SK-N-SH (cell line): Measurements from ENCODE around the gene LPP. TPM values are rescaled to one million over a fixed set of nuclear protein-coding genes. Genes with fewer than 3 reads are reported as not detected.
A peak's percentile ranks its signal among the peaks of the same experiment; 100 is the strongest.

Source experiments
- CTCF ChIA-PET: fragments of 300-600, 350-600 bp; formaldehyde crosslinking; extraction: SDS; loops from one replicate; lab custom pipeline; 2021; lab: Yijun Ruan, JAX
- POLR2A ChIA-PET: fragments of 350-600 bp; sonication (Branson Sonifier 250); formaldehyde crosslinking; extraction: SDS; loops from one replicate; lab custom pipeline; 2020; ENCODE audit warnings: antibody characterized with exemption, inconsistent platforms; lab: Yijun Ruan, JAX
- DNase-seq: peaks from one replicate; pipeline ENCODE4 v3.0.0; 2012
- H2AFZ ChIP-seq: fragments of 200-600 bp; sonication (generic); 2 replicates; pipeline ENCODE4 v1.8.1; 2016; ENCODE audit warnings: antibody characterized with exemption, mild to moderate bottlenecking, low read depth
- H3F3A ChIP-seq: fragments of 200-600 bp; sonication (generic); replicated peaks from 2 replicates; pipeline ENCODE3; 2016; ENCODE audit warnings: antibody characterized with exemption, mild to moderate bottlenecking; ENCODE audit not compliant: insufficient read depth
- H3K27ac ChIP-seq, 2 experiments: fragments of 200-500 bp in 1 of 2; fragments of 200-600 bp in 1 of 2; sonication (Bioruptor generic) in 1 of 2; sonication (generic), shearing (Covaris generic) in 1 of 2; 2 replicates each; pipeline versions ENCODE4 v1.5.1 to v1.6.1; 2014 to 2016; ENCODE audit warnings: low read depth in 2 of 2, inconsistent platforms in 1 of 2, low read length in 1 of 2, mild to moderate bottlenecking in 1 of 2, mixed read lengths in 1 of 2
- H3K27me3 ChIP-seq: fragments of 200-600 bp; sonication (generic), shearing (Covaris generic); 2 replicates; pipeline ENCODE4 v1.6.1; 2016; ENCODE audit warnings: mixed run types; ENCODE audit not compliant: insufficient read depth
- H3K36me3 ChIP-seq, 2 experiments: fragments of 200-500 bp in 1 of 2; fragments of 200-600 bp in 1 of 2; sonication (Bioruptor generic) in 1 of 2; sonication (generic) in 1 of 2; replicated peaks in 1 of 2; 2 replicates each; pipeline versions ENCODE3 to v1.5.1; 2014 to 2016; ENCODE audit warnings: low read length in 1 of 2, mild to moderate bottlenecking in 1 of 2; ENCODE audit not compliant: insufficient read depth in 2 of 2, control insufficient read depth in 1 of 2
- H3K4me1 ChIP-seq, 2 experiments: fragments of 200-500 bp in 1 of 2; fragments of 200-600 bp in 1 of 2; sonication (Bioruptor generic) in 1 of 2; sonication (generic), shearing (Covaris generic) in 1 of 2; 2 replicates each; pipeline versions ENCODE4 v1.5.1 to v1.6.1; 2014 to 2016; ENCODE audit warnings: low read depth in 1 of 2, low read length in 1 of 2, mixed run types in 1 of 2; ENCODE audit not compliant: insufficient read depth in 2 of 2, control insufficient read depth in 1 of 2
- H3K4me2 ChIP-seq: fragments of 200-600 bp; sonication (generic), shearing (Covaris generic); 2 replicates; pipeline ENCODE4 v1.6.1; 2017; ENCODE audit warnings: mixed run types
- H3K4me3 ChIP-seq, 2 experiments: fragments of 200-500 bp in 1 of 2; fragments of 200-600 bp in 1 of 2; sonication (Bioruptor generic) in 1 of 2; sonication (generic), shearing (Covaris generic) in 1 of 2; 2 replicates each; pipeline versions ENCODE4 v1.5.1 to v1.8.1; 2014 to 2016; ENCODE audit warnings: low read depth in 2 of 2, inconsistent platforms in 1 of 2, low read length in 1 of 2, mild to moderate bottlenecking in 1 of 2, mixed read lengths in 1 of 2, moderate library complexity in 1 of 2
- H3K79me2 ChIP-seq: fragments of 200-600 bp; sonication (generic); 2 replicates; pipeline ENCODE4 v1.8.1; 2017; ENCODE audit warnings: mild to moderate bottlenecking; ENCODE audit not compliant: insufficient read depth
- H3K9ac ChIP-seq: fragments of 200-600 bp; sonication (generic); 2 replicates; pipeline ENCODE4 v1.6.1; 2017; ENCODE audit warnings: mixed run types
- H3K9me2 ChIP-seq: fragments of 200-600 bp; sonication (generic); 2 replicates; pipeline ENCODE4 v1.6.1; 2017; ENCODE audit warnings: mixed run types
- H3K9me3 ChIP-seq: fragments of 200-600 bp; sonication (generic); 2 replicates; pipeline ENCODE4 v1.6.1; 2017; ENCODE audit warnings: mixed run types, mild to moderate bottlenecking, moderate library complexity
- H4K20me1 ChIP-seq: fragments of 200-600 bp; sonication (generic); 2 replicates; pipeline ENCODE4 v1.6.1; 2017; ENCODE audit warnings: mild to moderate bottlenecking, mixed run types; ENCODE audit not compliant: insufficient read depth
- CHD2 ChIP-seq: fragments of 150-350 bp; IDR thresholded peaks from 2 replicates; pipeline ENCODE4 v1.6.1; 2018; ENCODE audit warnings: low read length; ENCODE audit not compliant: partially characterized antibody
- FOSL2 ChIP-seq: IDR thresholded peaks from 2 replicates; pipeline ENCODE4 v1.4.0; 2012; ENCODE audit warnings: low read depth, mild to moderate bottlenecking, moderate library complexity, borderline replicate concordance
- FOXJ3 ChIP-seq: sonication (generic); formaldehyde crosslinking; IDR thresholded peaks from 2 replicates; pipeline ENCODE4 v1.5.1; 2020; ENCODE audit warnings: mild to moderate bottlenecking, missing genetic modification reagents
- JUND ChIP-seq: IDR thresholded peaks from 2 replicates; pipeline ENCODE4 v1.4.0; 2012
- MEF2A ChIP-seq: IDR thresholded peaks from 2 replicates; pipeline ENCODE4 v1.4.0; 2012; ENCODE audit warnings: low read depth, borderline replicate concordance
- POLR2AphosphoS5 ChIP-seq: IDR thresholded peaks from 2 replicates; pipeline ENCODE4 v1.6.1; 2012; ENCODE audit warnings: low read depth, low read length
- SIN3A ChIP-seq: IDR thresholded peaks from 2 replicates; pipeline ENCODE4 v1.6.1; 2012; ENCODE audit warnings: low read depth, mild to moderate bottlenecking, low read length, moderate library complexity, borderline replicate concordance
- SMC3 ChIP-seq: IDR thresholded peaks from 2 replicates; pipeline ENCODE4 v1.6.1; 2012; ENCODE audit warnings: low read depth, low read length, improper control_type of control experiment
- TAF1 ChIP-seq: IDR thresholded peaks from 2 replicates; pipeline ENCODE4 v1.6.1; 2012; ENCODE audit warnings: low read depth, mild to moderate bottlenecking, low read length, moderate library complexity, borderline replicate concordance
- USF1 ChIP-seq: IDR thresholded peaks from 2 replicates; pipeline ENCODE4 v1.4.0; 2012; ENCODE audit warnings: low read depth, borderline replicate concordance
- WGBS: methylation state at CpG from one replicate; pipeline ENCODE4 v1.1.6; 2017; ENCODE audit warnings: low lambda C conversion rate; 5-methylcytosine and 5-hydroxymethylcytosine counted together
- polyA plus RNA-seq, 3 experiments: library from polyadenylated mRNA; depleted of rRNA; stranded (reverse); fragments of >200 nt; gene quantifications; 2 replicates each; pipeline ENCODE4 v1.2.3, GENCODE V29; 2012

The LPP gene
- polyA plus RNA-seq, 1 of the 3 experiments (the other 2 are of a cell fraction), result 6.6 TPM

- ChIA-PET POLR2A (no interaction called here), CTCF (no interaction called here)
- peak overlapping the region; percentile 84 for H3K4me2 ChIP-seq
- peak overlapping the region; percentile 68; the same call in 1 of the 2 replicates for H2AFZ ChIP-seq
- H3K9ac ChIP-seq, result peak overlapping the region; percentile 76; the same call in 1 of the 2 replicates
- H3K9me3 ChIP-seq, result no peaks in the 10 kb centered on the region
- no peaks in the 10 kb centered on the region for H4K20me1 ChIP-seq
- peaks cover 0 to 5% of the 10 kb centered on the region in 2 experiments for H3K36me3 ChIP-seq
- 32% methylated on average over 4 of the region's 4 CpGs for WGBS
- DNase-seq, result no peak
- H3K4me1 ChIP-seq, result peaks cover 0 to 23% of the 10 kb centered on the region in 2 experiments; a peak in 2 of 4 replicates
- no peaks in the 10 kb centered on the region for H3K9me2 ChIP-seq
- TF ChIP-seq TAF1 (no peak), USF1 (no peak), POLR2AphosphoS5 (0 out of 2 replicates have a peak, but pooled peaks have one; percentile 2), SIN3A (no peak), FOSL2 (0 out of 2 replicates have a peak, but pooled peaks have one; percentile 19), JUND (0 out of 2 replicates have a peak, but pooled peaks have one; percentile 10), CHD2 (no peak), FOXJ3 (CRISPR knock-in tag) (no peak), SMC3 (no peak)
- TF ChIP-seq, all 33 proteins: peak for 3
- Histone ChIP-seq H3K4me3 (peak overlapping the region in 1 of 2 experiments; percentile 50; a peak in 1 of 4 replicates), H3K27ac (peak overlapping the region in 1 of 2 experiments; percentile 100; a peak in 2 of 4 replicates), H3K27me3 (no peaks in the 10 kb centered on the region), H3K79me2 (no peaks in the 10 kb centered on the region), H3F3A (peaks cover 46% of the 10 kb centered on the region)
Observed at GRCh38 chr3:188901671-188902287, 747.8 kb downstream of the LPP start.

- H4K20me1 ChIP-seq, result no peaks in the 10 kb centered on the region
- H2AFZ ChIP-seq, result no peak overlapping the region
- POLR2A ChIA-PET, result no interaction called here
- peaks cover 29% of the 10 kb centered on the region for H3F3A ChIP-seq
- H3K27me3 ChIP-seq, result no peaks in the 10 kb centered on the region
- no peak overlapping the region for H3K4me2 ChIP-seq
- H3K4me1 ChIP-seq, result peaks cover 0 to 23% of the 10 kb centered on the region in 2 experiments; a peak in 2 of 4 replicates
- H3K4me3 ChIP-seq, result no peak overlapping the region
- TF ChIP-seq MEF2A (0 out of 2 replicates have a peak, but pooled peaks have one; percentile 26), TAF1 (no peak)
- TF ChIP-seq, all 33 proteins: peak for 1
- Histone ChIP-seq H3K79me2 (no peaks in the 10 kb centered on the region), H3K27ac (no peak overlapping the region), H3K9me2 (no peaks in the 10 kb centered on the region), H3K9me3 (no peaks in the 10 kb centered on the region), H3K9ac (no peak overlapping the region), H3K36me3 (no peaks in the 10 kb centered on the region)
- CTCF ChIA-PET, result no interaction called here
- WGBS, result 24% methylated on average over 1 of the region's 1 CpG
- no peak for DNase-seq
Observed at GRCh38 chr3:188904670-188905069, 750.7 kb downstream of the LPP start.
